Activated CD4-positive, CD25-positive, alpha-beta regulatory T cell treated with anti-CD3 and anti-CD28 coated beads, Interleukin-2, amount 50 U/mL, for 24 hours (primary cell): ENCODE measurements around the gene AKAP8L.

ENCODE experiments used
- ATAC-seq, 2 donors: fragments of 150-1000 bp; cut with Tn5 transposase; one replicate each; pipeline ENCODE4 v1.10.0; 2021; ENCODE audit warnings: mild to moderate bottlenecking in 1 of 2, moderate library complexity in 1 of 2

The AKAP8L gene

DNA sequence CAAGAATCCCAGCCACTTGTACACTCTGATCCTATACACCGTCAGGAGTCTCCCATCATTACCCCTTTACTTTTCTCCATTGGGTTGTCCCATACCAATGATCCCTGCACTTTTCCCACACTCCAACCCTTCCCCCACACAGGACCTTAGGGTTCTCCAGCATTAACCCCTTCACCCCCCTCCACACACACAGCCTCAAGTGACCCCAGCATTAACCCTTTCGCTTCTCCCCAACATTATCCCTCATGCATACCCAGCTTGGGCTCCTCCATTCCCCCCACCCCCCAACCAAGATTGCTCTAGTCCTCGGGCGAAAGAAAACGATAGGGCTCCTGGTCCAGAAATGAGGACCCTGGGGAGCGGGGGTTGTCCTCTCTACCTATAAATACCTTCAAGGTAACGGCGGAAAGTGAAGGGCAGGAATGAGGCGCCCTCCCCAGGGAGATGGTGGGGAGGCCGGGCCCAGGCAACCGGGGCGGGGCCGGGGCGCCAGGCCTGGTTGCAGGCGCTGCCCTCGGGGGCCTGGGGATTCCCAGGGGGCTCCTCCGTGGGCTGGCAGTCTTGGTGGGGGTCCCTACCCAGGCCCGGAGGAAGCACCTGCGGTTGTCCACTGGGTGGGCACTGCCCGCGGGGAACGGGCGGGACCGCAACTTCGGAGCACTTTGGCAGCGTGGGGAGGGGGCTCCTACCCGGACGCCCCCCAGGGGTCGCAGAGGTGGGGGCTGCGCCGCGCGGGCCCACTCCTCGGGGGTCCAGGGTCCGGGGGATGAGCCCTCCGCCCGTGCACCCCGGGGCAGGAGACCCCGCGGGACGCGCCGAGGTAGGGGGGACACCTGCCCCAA is 30.2 kb upstream of the AKAP8L start:
- ATAC-seq: no peak

DNA sequence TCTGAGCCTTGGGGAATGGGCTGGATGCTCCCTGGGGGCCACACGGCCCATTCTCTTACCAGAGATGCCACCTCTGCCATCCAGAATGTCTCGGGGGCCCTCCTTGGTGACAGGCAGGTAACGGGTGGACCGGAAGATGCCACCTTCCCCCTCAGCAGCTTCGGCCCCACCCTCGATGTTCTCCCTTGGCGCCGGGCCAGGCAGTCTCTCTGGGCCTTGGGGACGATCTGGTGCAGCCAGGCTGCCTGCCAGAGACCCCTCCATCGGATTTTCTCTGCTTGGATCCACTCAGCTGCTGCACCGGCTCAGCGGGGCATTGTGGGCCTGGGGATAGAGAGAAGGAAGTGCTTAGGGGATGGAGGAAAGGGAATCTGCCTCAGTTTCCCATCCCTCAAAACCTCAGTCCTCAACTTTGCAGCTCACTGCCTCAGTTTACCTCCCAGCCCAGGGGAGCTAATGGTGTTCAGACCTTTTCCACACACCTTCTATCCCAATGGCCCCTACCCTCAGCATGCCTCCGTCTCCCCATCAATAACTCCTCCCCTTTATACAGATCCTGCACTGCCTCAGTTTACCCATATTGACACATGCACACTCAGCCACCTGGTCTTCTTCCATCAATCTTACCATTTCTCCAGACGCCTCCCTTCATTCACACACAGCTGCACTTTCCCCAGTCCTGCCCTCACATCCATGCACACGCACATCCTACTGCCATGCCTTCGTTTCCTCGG is 29.4 kb upstream of the AKAP8L start:
- no peak for ATAC-seq

DNA sequence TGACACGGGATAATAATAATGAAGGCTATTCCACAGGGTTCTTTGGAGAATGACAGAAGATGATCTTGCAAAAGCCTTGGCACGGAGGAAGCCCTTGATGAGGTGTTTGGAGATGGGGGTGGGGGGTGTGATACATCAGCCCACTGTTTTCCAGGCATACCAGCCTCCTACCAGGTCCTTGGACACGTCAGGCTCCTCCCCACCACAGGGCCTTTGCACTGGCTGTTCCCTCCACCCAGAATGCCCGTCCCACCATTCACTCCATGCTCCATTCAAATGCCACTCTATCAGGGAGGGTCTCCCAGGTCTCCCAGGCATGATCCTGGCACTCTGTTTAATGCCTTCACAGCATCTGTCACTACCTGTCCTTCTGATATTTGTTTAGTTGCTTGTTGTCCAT is 28.3 kb upstream of the AKAP8L start:
- ATAC-seq: no peak

DNA sequence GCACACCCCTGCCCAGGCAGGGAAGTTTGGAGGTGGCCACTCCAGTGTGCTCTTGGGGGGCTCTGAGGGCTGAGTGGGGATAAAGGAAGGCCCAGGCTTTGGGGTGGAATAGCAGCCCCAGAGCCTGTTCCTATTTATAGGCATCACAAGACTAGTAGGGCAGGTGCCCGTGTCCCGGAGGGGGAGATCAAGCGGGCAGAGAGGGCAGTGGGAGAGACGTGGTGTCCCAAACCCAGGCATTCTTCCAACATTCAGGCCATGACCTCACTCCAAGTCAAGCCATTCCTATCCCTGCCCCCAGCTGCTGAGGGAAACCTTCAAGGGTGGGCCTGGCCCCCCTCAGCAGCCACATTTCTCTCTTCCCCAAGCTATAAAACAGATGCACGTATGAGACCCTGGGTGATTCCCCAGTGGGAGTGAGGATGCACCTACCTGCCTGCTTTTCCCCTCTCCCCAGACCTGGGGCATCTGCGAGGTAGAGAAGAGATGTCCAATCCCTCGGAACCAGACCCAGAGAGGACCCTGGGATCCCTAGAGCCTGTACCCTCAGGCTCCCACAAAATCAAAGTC is 27.1 kb upstream of the AKAP8L start:
- ATAC-seq: no peak

DNA sequence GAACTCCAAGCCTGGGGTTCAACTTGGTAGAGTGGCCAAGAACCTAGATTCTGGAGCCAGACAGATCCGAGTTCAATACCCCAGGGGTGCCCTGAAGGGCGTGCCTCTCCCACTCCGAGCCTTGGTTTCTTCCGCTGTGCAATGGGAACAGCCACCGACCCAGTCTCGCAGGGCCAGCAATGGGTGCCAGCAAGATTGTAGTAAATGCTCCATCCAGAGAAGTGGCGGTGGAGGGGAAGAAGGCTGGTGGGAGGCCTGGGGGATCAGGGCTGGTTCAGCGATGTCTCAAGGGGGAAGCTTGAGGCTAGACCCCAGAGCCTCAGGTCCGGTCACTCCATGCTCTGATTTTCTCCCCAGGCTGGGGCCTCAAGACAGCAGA is 26.4 kb upstream of the AKAP8L start:
- ATAC-seq: no peak

DNA sequence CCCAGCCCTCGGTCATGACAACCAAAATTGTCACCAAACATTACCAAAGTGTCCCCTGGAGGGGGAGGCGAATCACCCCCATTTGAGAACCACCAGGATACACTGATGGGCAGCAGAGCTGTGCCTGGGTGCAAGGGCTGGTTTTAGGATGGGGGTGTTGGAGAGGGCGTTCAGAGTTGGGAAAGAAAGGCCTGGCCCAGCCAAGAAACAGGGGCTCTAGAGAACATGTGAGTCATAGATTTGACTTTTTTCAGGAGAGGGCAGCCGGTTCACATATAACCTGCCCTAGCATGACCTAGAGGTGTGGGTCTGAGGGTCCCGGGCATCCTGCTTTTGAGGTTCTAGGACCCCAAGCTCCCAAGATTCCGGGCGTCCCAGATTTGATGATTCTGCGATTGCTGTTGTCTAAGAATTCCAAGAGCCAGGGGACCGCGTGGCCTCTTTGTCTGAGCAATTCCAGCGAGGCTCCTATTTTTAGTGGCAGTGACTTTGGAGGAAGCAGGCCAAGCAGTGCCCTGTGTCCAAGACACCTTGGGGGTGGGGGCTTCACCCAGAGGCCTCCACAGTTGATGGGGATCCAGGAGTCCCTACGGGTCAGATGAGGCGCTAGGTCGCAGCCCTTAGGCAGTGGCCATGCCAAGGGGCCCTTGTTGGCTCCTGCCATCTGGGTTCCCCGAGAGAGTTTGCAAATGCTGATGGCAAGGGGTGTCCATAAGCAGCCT is 25.9 kb upstream of the AKAP8L start:
- no peak for ATAC-seq

DNA sequence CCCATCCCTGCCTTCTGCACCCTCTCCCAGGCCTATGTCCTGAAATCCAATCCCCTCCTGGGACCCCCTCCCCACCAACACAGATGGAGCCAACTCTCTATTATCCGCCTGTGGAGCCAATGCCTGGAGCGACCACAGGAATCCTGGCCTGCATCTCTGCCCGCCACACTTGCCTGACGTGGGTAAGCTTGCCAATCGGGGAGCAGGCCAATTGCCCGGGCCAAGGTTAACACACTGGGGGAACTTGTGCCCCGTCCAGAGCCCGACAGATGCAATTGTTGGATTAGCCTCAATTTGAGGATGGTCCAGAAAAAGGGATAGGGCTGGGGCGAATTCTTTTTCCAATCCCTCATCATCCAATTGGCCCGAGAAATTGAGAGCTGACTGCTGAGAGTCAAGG is 25.1 kb upstream of the AKAP8L start:
- no peak for ATAC-seq

DNA sequence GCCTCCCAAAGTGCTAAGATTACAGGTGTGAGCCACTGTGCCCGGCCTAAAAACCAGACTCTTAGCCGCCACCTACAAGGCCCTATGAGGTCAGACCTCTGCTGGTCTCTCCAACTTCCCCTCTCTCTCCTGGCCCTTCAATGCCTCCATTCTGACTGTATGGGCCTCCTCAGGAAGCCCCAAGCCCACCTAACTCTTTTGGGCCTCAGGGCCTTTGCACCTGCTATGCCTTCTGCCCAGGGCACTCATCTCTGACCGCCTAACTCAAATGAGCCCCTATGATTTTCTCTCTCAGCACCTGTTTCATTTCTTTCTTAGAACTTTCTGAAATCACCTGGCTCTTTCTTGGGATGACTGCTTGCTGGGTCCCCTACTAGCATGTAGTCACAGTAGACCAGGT is 24.5 kb upstream of the AKAP8L start:
- no peak for ATAC-seq

DNA sequence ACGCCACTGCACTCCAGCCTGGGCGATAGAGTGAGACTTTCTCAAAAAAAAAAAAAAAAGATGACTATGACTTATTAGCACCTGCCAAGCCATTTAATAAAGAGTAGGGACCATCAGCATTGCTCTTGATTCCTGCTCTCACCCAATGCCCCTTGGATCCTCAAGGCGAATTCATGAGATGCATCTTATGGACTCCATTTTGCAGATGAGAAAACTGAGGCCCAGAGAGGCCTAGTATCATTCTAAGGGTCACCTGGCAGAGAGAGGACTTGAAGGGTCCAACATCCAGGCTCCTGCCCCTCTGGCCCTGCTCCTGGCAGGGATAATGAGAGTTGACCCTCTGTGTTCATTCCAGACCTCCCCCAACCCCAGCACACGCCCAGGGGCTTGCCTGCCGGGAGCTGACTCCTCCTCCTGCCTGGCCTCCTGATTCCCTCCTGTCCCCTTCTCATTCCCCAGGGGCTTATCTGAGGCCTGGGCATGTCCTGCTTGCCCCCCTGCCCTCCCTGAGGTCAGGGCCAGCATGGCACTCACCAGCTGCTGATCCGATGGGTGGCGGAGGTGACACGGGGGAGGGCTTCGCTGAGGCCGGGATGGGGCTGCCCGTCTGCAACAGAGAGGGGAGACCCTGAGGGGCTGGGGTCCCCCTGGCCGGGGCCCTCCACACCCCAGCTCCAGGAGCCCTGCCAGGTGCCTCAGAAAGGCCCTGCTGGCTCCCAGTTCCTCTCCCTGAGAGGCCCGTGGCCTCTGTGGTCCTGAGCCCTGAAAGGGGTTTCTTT is 23.5 kb upstream of the AKAP8L start:
- ATAC-seq: no peak

DNA sequence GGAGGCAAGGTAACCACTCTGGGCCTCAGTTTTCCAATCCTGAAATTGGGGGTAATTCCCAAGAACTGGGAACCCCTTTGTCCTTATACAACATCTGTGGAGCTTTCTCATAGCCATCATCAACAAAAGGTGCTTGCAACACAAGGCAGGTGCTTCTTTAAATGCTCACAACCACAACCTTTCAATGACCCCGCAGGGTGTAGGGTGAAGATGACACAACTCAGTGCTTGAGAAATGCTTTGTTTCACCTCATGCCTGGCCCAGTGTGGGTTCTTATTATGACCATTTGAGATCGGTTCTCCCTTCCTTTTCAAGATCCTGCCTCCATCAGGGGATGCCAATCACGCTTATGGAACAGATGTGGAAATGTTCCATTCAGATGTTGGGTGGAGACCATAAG is 22.5 kb upstream of the AKAP8L start:
- peak in 1 of 2 donors; percentile 33 for ATAC-seq

DNA sequence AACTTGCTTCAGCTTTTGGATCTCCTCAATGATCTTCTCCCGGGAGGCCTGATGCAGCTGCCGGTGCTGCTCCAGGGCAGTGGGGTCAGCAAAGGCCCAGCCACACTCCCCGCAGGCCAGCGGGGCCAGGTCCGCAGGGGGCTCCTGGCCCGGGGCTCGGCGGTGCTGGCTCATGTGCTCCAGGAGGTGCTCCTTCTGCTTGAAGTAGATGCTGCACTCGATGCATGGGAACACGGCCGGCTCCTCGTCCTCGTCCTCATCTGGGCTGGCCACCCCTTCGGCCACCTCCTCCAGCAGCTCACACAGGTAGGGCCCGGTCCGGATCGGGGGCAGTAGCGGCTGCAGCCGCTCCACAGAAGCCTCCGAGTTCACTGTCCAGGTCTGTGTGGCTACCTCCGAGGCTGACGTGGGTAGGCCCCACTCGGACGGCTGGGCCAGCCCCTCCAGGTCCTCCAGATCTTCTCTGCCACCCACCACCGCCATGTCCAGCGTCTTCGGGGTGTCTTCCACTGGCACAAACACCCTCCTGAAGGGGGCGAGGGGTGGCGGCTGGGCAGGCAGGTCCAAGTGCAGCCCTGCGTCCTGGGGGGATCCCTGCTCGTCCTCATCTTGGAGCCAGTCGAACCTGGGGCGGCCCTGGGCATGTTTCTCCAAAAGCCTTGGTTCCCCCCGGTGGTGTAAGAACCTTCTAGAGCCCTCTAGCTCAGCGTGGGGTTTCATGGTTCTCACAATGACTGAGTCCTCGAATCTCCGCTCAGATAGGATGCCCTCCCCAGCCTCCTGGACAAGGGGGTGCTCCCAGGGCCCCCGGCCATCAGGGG is 21.2 kb upstream of the AKAP8L start:
- no peak for ATAC-seq

DNA sequence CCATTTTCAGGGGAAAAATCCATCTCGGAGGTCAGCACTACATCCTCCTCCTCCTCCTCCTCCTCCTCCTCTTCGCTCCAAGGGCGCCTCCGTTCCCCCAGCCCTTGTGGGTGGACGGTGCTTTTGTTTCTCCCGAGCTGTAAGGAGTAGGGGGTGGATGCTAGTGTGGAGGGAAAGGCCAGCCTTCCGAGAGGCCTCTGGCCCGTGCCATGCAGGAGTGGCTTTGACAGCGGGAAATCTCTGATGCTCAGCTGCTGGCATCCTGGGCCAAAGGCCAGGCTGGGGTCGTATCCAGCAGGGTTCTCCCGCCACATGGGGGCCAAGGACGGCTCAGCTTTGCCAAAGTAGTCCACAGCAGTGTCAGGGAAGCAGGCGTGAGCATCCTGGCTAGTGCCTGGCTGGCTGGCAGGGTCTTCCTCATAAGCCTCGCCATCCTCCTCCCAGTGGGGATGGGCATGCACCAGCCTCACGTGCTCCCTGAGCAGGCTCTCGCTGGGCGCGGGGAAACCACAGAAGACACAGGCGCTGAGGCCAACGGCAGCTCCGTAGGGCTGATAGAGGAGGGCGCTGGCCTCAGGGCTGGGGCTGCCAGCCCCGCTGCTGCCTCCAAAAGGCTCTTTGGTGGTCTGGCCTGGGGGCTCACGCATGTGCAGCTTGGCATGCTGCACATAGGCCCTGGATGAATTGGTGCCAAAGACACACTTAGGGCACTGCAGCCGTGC is 20.5 kb upstream of the AKAP8L start:
- no peak for ATAC-seq

DNA sequence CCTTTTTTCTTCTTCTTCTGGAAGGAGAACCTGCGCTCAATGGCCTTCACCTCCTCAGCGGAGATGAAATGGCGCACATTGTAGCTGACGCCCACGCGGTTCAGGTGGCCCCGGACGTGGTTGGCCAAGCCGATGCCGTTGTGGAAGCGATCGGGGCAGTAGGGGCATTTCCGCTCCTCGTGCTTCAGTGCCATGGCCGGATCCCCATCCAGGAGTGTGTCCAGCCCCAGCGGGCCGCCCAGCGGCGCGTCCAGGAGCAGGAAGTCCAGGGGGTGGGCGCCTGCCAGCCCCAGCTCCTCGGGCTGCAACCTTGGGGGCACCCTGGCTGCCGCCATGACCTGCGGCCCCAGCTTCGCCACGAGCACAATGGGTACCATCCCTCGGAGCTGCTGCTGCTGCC is 19.8 kb upstream of the AKAP8L start:
- ATAC-seq: no peak

DNA sequence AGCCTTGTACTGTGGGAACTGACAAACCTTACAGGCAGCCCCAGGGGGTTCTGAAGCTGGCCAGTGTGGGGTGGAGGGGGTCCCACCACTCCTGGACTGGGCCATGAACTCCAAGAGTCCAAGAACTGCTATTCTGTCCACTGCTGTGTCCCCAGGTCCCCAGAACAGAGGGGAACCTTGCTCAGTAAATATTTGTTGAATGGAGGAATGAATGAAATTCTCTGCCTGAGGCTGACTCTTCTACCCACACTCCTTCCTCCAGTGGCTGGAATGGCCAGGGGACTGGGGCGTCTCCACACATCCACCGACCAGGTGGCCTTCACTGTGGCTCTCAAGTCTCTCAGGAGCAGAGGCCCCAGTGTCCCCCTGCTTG is 19.3 kb upstream of the AKAP8L start:
- ATAC-seq: no peak

DNA sequence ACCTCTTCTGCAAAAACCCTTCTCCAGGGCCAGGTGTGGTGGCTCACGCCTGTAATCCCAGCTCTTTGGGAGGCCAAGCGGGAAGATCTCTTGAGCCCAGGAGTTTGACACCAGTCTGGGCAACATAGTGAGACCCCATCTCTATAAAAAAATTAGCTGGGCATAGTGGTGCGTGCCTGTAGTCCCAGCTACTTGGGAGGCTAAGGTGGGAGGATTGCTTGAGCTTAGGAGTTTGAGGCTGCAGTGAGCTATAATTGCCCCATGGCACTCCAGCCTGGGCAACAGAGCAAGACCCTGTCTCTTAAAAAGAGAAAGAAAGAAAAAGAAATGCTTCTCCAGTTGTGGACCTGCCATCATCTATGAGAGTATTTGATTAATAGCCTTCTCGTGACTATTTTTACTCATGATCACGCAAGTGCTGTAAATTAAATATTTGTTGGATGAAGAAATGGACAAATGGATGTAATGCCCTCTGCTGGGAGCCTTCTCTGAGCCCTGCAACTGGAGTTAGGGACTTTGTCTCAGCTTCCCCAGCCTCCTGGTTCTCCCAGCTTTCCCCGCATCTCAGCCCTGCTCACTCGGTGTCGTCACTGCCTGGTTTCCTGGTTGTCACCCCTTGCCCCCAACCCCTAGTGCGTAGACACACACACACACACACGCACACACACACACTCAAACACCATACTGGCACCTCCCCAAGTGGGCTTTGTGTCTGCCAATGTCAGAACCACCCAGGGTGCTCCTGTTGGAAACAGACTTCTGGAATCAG is 18.8 kb upstream of the AKAP8L start:
- ATAC-seq: no peak

DNA sequence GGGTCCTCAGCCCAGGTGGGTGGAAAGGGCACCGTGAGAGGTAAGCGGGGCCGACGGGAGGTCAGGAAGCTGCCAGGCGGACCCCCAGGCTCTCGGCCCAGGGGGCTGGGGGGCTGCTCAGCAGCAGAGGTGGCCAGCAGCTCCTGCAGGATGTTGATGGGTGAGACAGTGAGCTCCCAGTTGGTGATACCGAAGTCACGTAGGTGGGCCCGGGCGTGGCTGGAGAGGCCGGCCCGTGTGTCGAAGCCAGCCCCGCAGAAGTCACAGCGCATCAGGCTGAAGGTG is 18.0 kb upstream of the AKAP8L start:
- no peak for ATAC-seq

DNA sequence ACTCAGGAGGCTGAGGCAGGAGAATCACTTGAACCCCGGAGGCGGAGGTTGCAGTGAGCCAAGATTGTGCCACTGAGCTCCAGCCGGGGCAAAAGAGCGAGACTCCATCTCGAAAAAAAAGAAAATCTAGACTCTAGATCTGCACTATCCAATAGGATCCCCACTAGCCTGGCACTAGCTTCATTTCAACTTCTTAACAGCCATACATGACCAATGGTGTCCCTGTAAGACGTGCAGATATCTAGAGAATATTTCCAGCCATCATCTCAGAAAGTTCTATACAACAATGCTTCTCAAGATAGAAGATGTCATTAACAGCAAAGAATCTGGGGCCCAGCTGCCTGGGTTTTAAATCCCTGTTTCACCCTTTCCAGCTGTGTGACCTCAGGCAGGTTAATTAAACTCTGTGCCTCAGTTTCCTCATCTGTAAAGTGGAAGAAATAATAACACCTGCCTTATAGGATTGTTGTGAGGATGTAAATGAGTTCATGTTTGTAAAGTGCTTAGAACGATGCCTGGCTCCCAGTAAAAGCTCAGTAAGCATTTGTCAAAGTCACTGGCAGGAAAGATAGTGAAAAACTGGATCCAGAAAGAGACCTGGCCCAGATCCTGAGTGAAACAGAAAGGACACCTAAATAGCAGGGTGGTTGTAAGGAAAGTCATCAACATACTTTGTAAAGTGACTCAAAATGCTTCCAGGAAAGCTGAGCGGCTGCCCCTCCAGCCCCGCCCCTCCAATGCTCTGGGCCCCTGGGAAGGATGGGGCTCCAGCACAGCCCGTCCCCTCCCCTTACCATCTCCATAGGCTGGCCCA is 17.4 kb upstream of the AKAP8L start:
- no peak for ATAC-seq

DNA sequence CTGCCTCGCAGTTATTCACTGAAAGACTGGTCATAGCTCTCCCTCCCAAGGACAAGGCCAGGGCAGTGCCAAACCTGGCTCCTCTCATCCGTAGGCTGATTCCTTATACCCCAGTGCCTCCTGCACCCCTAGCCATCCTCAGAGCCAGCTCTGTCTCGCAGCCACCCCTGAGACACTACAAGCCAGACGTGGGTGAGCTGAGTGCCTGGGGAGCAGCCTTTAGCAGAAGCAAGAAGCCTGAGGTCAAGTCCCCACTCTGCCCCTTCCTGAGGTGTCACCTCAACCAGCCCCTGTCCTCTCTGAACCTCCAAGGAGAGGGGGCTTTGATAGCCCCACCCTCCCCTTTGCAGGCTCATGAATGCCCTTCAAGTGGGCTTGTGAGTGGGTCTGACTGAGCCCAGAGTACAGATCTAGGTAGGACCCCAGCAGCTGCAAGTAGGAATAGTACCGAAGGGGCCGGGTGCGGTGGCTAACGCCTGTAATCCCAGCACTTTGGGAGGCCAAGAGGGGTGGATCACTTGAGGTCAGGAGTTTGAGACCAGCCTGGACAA is 14.8 kb upstream of the AKAP8L start:
- ATAC-seq: no peak
